ENCODE results near the gene SPSB2. TPM values are rescaled to one million over a fixed set of nuclear protein-coding genes. Genes with fewer than 3 reads are reported as not detected.

Gene SPSB2
- total RNA-seq, 1 donor, result 11.9 TPM

GRCh38 chr12:6853626-6854025 is 19.5 kb downstream of the SPSB2 start:
- peak overlapping the region; percentile 90 for H3K27ac ChIP-seq (ENCODE audit: low read depth, low read length)
- peaks cover 51% of the 10 kb centered on the region for H3K36me3 ChIP-seq (ENCODE audit: insufficient read depth, low read length)
- no peak overlapping the region for H2AFZ ChIP-seq (ENCODE audit: low read length)
- no peaks in the 10 kb centered on the region for H3K27me3 ChIP-seq (ENCODE audit: insufficient read depth, low read length)
- peaks cover 26% of the 10 kb centered on the region for H3K4me1 ChIP-seq (ENCODE audit: insufficient read depth, low read length)
- H3K79me2 ChIP-seq (ENCODE audit: insufficient read depth, low read length), result peaks cover 56% of the 10 kb centered on the region
- no peaks in the 10 kb centered on the region for H3K9me3 ChIP-seq (ENCODE audit: low read depth, low read length)
- no peak for TF ChIP-seq CTCF (IDR thresholded peaks at IDR 0.05; ENCODE audit: extremely low read depth, low read depth, low read length)
- peak overlapping the region; percentile 97 for H3K4me2 ChIP-seq (ENCODE audit: insufficient read depth, low read length)
- peak overlapping the region; percentile 84 for H3K4me3 ChIP-seq (ENCODE audit: insufficient read depth, low read length)
- peaks cover 3% of the 10 kb centered on the region for H4K20me1 ChIP-seq (ENCODE audit: insufficient read depth, low read length)
- DNase-seq (ENCODE audit: insufficient read length, low spot score, missing footprints), result peak; percentile 66

GRCh38 chr12:6852651-6853354 is 20.3 kb downstream of the SPSB2 start:
- peak overlapping the region; percentile 77 for H2AFZ ChIP-seq (ENCODE audit: low read length)
- no peaks in the 10 kb centered on the region for H3K9me3 ChIP-seq (ENCODE audit: low read depth, low read length)
- peaks cover 26% of the 10 kb centered on the region for H3K4me1 ChIP-seq (ENCODE audit: insufficient read depth, low read length)
- no peak for TF ChIP-seq CTCF (IDR thresholded peaks at IDR 0.05; ENCODE audit: extremely low read depth, low read depth, low read length)
- peak overlapping the region; percentile 90 for H3K27ac ChIP-seq (ENCODE audit: low read depth, low read length)
- H3K4me2 ChIP-seq (ENCODE audit: insufficient read depth, low read length), result peak overlapping the region; percentile 97
- peak overlapping the region; percentile 84 for H3K4me3 ChIP-seq (ENCODE audit: insufficient read depth, low read length)
- H4K20me1 ChIP-seq (ENCODE audit: insufficient read depth, low read length), result peaks cover 3% of the 10 kb centered on the region
- H3K79me2 ChIP-seq (ENCODE audit: insufficient read depth, low read length), result peaks cover 61% of the 10 kb centered on the region
- DNase-seq (ENCODE audit: insufficient read length, low spot score, missing footprints), result peak; percentile 95
- H3K27me3 ChIP-seq (ENCODE audit: insufficient read depth, low read length), result no peaks in the 10 kb centered on the region
- peaks cover 50% of the 10 kb centered on the region for H3K36me3 ChIP-seq (ENCODE audit: insufficient read depth, low read length)

GRCh38 chr12:6851921-6852650 is 21.0 kb downstream of the SPSB2 start, which contains the start of gene USP5:
Gene USP5, plus strand, starts transcription at chr12:6852150. Its CDS starts 30 bp downstream, at chr12:6852180.
- Histone ChIP-seq H2AFZ (ENCODE audit: low read length) (peak within 1 kb of the TSS; percentile 95), H4K20me1 (ENCODE audit: insufficient read depth, low read length) (peaks cover 3% of the 10 kb centered on the region), H3K27ac (ENCODE audit: low read depth, low read length) (peak within 1 kb of the TSS; percentile 90), H3K4me3 (ENCODE audit: insufficient read depth, low read length) (peak within 1 kb of the TSS; percentile 84), H3K4me1 (ENCODE audit: insufficient read depth, low read length) (peaks cover 26% of the 10 kb centered on the region), H3K4me2 (ENCODE audit: insufficient read depth, low read length) (peak within 1 kb of the TSS; percentile 99), H3K79me2 (ENCODE audit: insufficient read depth, low read length) (peaks cover 63% of the 10 kb centered on the region), H3K27me3 (ENCODE audit: insufficient read depth, low read length) (no peaks in the 10 kb centered on the region), H3K36me3 (ENCODE audit: insufficient read depth, low read length) (peaks cover 50% of the 10 kb centered on the region), H3K9me3 (ENCODE audit: low read depth, low read length) (no peaks in the 10 kb centered on the region)
- no peak for TF ChIP-seq CTCF (IDR thresholded peaks at IDR 0.05; ENCODE audit: extremely low read depth, low read depth, low read length)
- peak; percentile 99 for DNase-seq (ENCODE audit: insufficient read length, low spot score, missing footprints)

Data from osteoblast (primary cell).